Measurements from ENCODE around the gene LPCAT1.

- TF ChIP-seq EZH2 (IDR thresholded peaks at IDR 0.05): no peak
- TF ChIP-seq, protein P1, sequence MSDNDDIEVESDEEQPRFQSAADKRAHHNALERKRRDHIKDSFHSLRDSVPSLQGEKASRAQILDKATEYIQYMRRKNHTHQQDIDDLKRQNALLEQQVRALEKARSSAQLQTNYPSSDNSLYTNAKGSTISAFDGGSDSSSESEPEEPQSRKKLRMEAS (IDR thresholded peaks at IDR 0.05): no peak
- TF ChIP-seq ATF3 (IDR thresholded peaks at IDR 0.05): no peak
- TF ChIP-seq, protein P2, sequence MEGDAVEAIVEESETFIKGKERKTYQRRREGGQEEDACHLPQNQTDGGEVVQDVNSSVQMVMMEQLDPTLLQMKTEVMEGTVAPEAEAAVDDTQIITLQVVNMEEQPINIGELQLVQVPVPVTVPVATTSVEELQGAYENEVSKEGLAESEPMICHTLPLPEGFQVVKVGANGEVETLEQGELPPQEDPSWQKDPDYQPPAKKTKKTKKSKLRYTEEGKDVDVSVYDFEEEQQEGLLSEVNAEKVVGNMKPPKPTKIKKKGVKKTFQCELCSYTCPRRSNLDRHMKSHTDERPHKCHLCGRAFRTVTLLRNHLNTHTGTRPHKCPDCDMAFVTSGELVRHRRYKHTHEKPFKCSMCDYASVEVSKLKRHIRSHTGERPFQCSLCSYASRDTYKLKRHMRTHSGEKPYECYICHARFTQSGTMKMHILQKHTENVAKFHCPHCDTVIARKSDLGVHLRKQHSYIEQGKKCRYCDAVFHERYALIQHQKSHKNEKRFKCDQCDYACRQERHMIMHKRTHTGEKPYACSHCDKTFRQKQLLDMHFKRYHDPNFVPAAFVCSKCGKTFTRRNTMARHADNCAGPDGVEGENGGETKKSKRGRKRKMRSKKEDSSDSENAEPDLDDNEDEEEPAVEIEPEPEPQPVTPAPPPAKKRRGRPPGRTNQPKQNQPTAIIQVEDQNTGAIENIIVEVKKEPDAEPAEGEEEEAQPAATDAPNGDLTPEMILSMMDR (IDR thresholded peaks at IDR 0.05 in 2 of 3, conservative IDR thresholded peaks at IDR 0.05 in 1 of 3; ENCODE audit: borderline replicate concordance in 1 of 3, insufficient read depth in 1 of 3, low read depth in 2 of 3, low read length in 2 of 3): no peak
- no peak for TF ChIP-seq CEBPB (IDR thresholded peaks at IDR 0.05; ENCODE audit: low read depth)
- TF ChIP-seq POLR2A (IDR thresholded peaks at IDR 0.05; ENCODE audit: borderline replicate concordance, extremely low read depth, insufficient read depth, insufficient read length): no peak
- TF ChIP-seq RAD21 (IDR thresholded peaks at IDR 0.05; ENCODE audit: low read depth): no peak
- TF ChIP-seq REST (IDR thresholded peaks at IDR 0.05; ENCODE audit: low read depth): no peak
- TF ChIP-seq JUND (IDR thresholded peaks at IDR 0.05): no peak
- no peak for TF ChIP-seq POLR2AphosphoS5 (IDR thresholded peaks at IDR 0.05; ENCODE audit: low read depth, low read length)
Observed at GRCh38 chr5:1424716-1425115, 99.0 kb downstream of the LPCAT1 start.

Measured in HCT116 (cell line).